Gastrocnemius medialis (tissue), 4 donors: ENCODE measurements around the gene KLF3. TPM values are rescaled to one million over a fixed set of nuclear protein-coding genes. Genes with fewer than 3 reads are reported as not detected.

Experiments used
- ATAC-seq, 2 donors: fragments of 150-250 bp; one replicate each; pipeline ENCODE4 v1.9.1; 2016
- DNase-seq, 2 donors: peaks; one replicate each; pipeline ENCODE4 v3.0.0-alpha.2; 2019
- H3K27ac ChIP-seq, 4 donors: fragments of 200-600 bp; sonication (generic); 1 replicate in 1 of 4; 2 replicates in 3 of 4; pipeline ENCODE4 v1.5.1; 2016 to 2018; ENCODE audit warnings: mild to moderate bottlenecking in 2 of 4, moderate library complexity in 1 of 4
- H3K27me3 ChIP-seq, 3 donors: fragments of 200-600 bp; sonication (generic) in 2 of 3; 1 replicate in 1 of 3; 2 replicates in 2 of 3; pipeline versions ENCODE4 v1.5.1 to v1.6.0; 2016 to 2019; ENCODE audit warnings: mild to moderate bottlenecking in 1 of 3, moderate library complexity in 1 of 3
- H3K36me3 ChIP-seq, 2 donors: fragments of 200-600 bp; sonication (generic) in 1 of 2; one replicate each; pipeline ENCODE4 v1.5.1; 2017 to 2018
- H3K4me1 ChIP-seq, 2 donors: fragments of 200-600 bp; sonication (generic) in 1 of 2; one replicate each; pipeline ENCODE4 v1.5.1; 2016 to 2017; ENCODE audit warnings: mild to moderate bottlenecking in 2 of 2
- H3K4me3 ChIP-seq, 4 donors: fragments of 200-600 bp; sonication (generic) in 3 of 4; 1 replicate in 1 of 4; 2 replicates in 3 of 4; pipeline ENCODE4 v1.5.1; 2016 to 2019; ENCODE audit warnings: mild to moderate bottlenecking in 2 of 4
- H3K9me3 ChIP-seq, 3 donors: fragments of 200-600 bp; sonication (generic) in 2 of 3; 1 replicate in 1 of 3; 2 replicates in 2 of 3; pipeline ENCODE4 v1.5.1; 2016 to 2019
- POLR2A ChIP-seq, 2 donors: fragments of 450-650 bp; IDR thresholded peaks; one replicate each; pipeline ENCODE4 v1.6.1; 2017; ENCODE audit warnings: antibody characterized with exemption in 2 of 2, mild to moderate bottlenecking in 2 of 2, moderate library complexity in 2 of 2
- in situ Hi-C, 4 donors: fragments of 200-750 bp; cut with MboI; loops; one replicate each; pipeline versions ENCODE4 v1.15.0 to v1.8.0; 2017; ENCODE audit warnings: low sequenced_read_pairs in 4 of 4
- intact Hi-C: fragments of 100-400 bp; cut with DNase I; formaldehyde crosslinking; loops from one replicate; pipeline ENCODE4 v1.15.1; 2023; ENCODE audit warnings: low total_unique reads
- total RNA-seq, 4 donors: library from RNA; depleted of rRNA; stranded (reverse); fragments of >200 nt; gene quantifications; one replicate each; pipeline versions ENCODE4 v1.1.0 to v1.2.3, GENCODE V29; 2016
- TF ChIP-seq, protein P1 (sequence below), 5 experiments: fragments of 450-650 bp in 3 of 5; fragments of 200-600 bp in 2 of 5; sonication (generic) in 2 of 5; IDR thresholded peaks in 4 of 5; conservative IDR thresholded peaks in 1 of 5; 1 replicate in 4 of 5; 2 replicates in 1 of 5; pipeline ENCODE4 v1.5.1; 2016 to 2019; ENCODE audit warnings: antibody characterized with exemption in 5 of 5, mild to moderate bottlenecking in 3 of 5, moderate library complexity in 3 of 5

KLF3 gene
- total RNA-seq, 4 donors from 2014 or later: 12.7 to 26.5 (median 19.4) TPM

GRCh38 chr4:38660838-38661237, 3.2 kb upstream of the KLF3 start:
- DNase-seq: no peak
- in situ Hi-C loops: no loop called here
- peaks cover 10 to 14% of the 10 kb centered on the region in 2 donors for H3K4me1 ChIP-seq
- ATAC-seq: no peak
- H3K27me3 ChIP-seq: no peaks in the 10 kb centered on the region
- TF ChIP-seq POLR2A (IDR thresholded peaks at IDR 0.05): no peak
- TF ChIP-seq, protein P1, sequence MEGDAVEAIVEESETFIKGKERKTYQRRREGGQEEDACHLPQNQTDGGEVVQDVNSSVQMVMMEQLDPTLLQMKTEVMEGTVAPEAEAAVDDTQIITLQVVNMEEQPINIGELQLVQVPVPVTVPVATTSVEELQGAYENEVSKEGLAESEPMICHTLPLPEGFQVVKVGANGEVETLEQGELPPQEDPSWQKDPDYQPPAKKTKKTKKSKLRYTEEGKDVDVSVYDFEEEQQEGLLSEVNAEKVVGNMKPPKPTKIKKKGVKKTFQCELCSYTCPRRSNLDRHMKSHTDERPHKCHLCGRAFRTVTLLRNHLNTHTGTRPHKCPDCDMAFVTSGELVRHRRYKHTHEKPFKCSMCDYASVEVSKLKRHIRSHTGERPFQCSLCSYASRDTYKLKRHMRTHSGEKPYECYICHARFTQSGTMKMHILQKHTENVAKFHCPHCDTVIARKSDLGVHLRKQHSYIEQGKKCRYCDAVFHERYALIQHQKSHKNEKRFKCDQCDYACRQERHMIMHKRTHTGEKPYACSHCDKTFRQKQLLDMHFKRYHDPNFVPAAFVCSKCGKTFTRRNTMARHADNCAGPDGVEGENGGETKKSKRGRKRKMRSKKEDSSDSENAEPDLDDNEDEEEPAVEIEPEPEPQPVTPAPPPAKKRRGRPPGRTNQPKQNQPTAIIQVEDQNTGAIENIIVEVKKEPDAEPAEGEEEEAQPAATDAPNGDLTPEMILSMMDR (IDR thresholded peaks at IDR 0.05 in 4 of 5, conservative IDR thresholded peaks at IDR 0.05 in 1 of 5): no peak
- intact Hi-C loops: loop anchor here (10.0 kb wide), 3 partner anchors 686 to 1034 kb away; partner anchors contain the start of genes RELL1 and UBE2K
- H3K27ac ChIP-seq: no peak overlapping the region
- H3K36me3 ChIP-seq: no peaks in the 10 kb centered on the region
- H3K9me3 ChIP-seq: no peaks in the 10 kb centered on the region
- no peak overlapping the region for H3K4me3 ChIP-seq

- DNase-seq (no peak), ATAC-seq (no peak)
- TF ChIP-seq, protein P1 (IDR thresholded peaks at IDR 0.05 in 4 of 5, conservative IDR thresholded peaks at IDR 0.05 in 1 of 5): no peak
- Histone ChIP-seq H3K4me1 (peaks cover 15 to 19% of the 10 kb centered on the region in 2 donors), H3K4me3 (no peak overlapping the region), H3K9me3 (no peaks in the 10 kb centered on the region), H3K36me3 (no peaks in the 10 kb centered on the region), H3K27me3 (no peaks in the 10 kb centered on the region), H3K27ac (no peak overlapping the region)
- in situ Hi-C loops (no loop called here), intact Hi-C loops (loop anchor here (10.0 kb wide), 3 partner anchors 687 to 1033 kb away; partner anchors contain the start of genes RELL1 and UBE2K)
Observed at GRCh38 chr4:38661371-38661770, 2.6 kb upstream of the KLF3 start.

DNA sequence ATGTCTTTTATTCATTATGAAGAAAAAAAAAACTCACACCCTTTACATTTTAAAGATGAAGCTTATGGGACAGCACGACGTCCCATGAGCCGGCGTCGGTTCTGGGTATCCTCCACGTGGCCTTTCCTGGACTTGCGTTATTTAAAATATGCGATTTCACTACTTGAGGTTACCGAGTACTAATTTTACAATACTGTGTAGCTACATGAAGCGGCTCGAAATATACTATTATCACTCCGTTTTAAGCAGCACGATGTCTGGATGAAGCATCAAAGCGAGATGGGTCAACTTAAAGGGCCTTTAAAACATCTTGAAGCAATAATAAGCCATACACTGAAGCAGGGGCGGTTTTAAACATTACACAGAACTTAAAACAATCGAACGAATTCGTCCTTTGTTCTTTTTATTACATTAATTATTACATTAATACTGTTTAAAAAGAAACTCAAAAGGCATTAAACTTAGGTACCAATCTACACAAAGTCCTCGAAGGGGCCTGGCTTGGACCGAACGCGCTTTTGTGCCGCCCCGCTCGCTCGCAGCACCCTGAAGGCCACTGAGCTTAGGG, 1.4 kb upstream of the KLF3 start:
- intact Hi-C loops (loop anchor here (1.0 to 10.0 kb wide), 4 partner anchors 41 to 1032 kb away; partner anchors contain the start of genes RELL1 and UBE2K), in situ Hi-C loops (no loop called here)
- peaks cover 27 to 31% of the 10 kb centered on the region in 2 donors for H3K4me1 ChIP-seq
- ATAC-seq (peak; percentile 1 to 6), DNase-seq (no peak)
- no peaks in the 10 kb centered on the region for H3K9me3 ChIP-seq
- H3K4me3 ChIP-seq: peak overlapping the region; percentile 59 to 97 (median 86)
- H3K27me3 ChIP-seq: no peaks in the 10 kb centered on the region
- peak overlapping the region; percentile 93 to 99 (median 97) for H3K27ac ChIP-seq
- no peaks in the 10 kb centered on the region for H3K36me3 ChIP-seq
- TF ChIP-seq POLR2A (IDR thresholded peaks at IDR 0.05): no peak
- TF ChIP-seq, protein P1 (IDR thresholded peaks at IDR 0.05 in 4 of 5, conservative IDR thresholded peaks at IDR 0.05 in 1 of 5): no peak

DNA sequence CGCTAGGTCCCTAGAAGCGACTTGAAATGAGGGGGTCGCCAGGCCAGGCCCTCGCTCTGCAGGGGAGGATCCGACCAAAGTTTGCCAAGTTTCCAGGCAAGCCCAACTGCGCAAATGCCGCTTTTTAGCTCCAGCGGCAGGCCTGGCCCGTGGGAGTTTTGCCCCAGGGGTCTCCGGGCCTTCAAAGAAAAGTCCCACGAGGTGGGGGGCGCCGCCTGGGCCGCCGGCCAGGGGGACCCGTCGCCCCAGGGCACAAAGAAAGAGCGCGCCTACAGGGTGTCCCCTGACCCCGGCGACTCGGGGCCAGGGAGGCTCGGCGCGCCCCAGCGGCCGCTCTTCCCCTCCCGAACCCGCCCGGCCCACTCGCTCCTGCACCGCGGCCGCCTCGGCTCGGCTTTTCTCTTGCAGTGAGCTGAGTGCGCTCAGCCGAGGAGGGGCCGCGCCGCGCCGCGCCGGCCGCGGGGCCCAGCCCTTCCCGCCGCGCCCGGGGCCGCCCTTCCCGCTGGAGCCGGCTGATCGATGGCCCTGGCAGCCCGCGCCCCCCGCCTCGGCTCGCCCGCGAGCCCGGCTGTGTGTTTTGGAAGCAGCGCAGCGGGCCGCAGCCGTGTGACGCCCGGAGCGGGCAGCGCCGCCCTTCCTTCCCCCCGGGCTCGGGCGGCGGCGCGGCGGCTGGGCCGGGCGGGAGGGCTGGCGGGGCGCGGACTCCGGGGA, 754 bp upstream of the KLF3 start:
- Histone ChIP-seq H3K4me3 (peak overlapping the region; percentile 59 to 97 (median 86)), H3K27me3 (no peaks in the 10 kb centered on the region), H3K27ac (peak overlapping the region; percentile 93 to 99 (median 97)), H3K9me3 (no peaks in the 10 kb centered on the region), H3K36me3 (no peaks in the 10 kb centered on the region), H3K4me1 (peaks cover 32 to 37% of the 10 kb centered on the region in 2 donors)
- DNase-seq (peak; percentile 8 to 31), ATAC-seq (peak; percentile 49 to 52)
- in situ Hi-C loops (no loop called here), intact Hi-C loops (loop anchor here (1.0 to 10.0 kb wide), 4 partner anchors 42 to 1032 kb away; partner anchors contain the start of genes RELL1 and UBE2K)
- TF ChIP-seq POLR2A (IDR thresholded peaks at IDR 0.05): peak in 1 of 2 donors; percentile 42
- TF ChIP-seq, protein P1 (IDR thresholded peaks at IDR 0.05 in 4 of 5, conservative IDR thresholded peaks at IDR 0.05 in 1 of 5): no peak
